Naive B cell (primary cell): Measurements from ENCODE around the gene ZNF444. TPM values are rescaled to one million over a fixed set of nuclear protein-coding genes. Genes with fewer than 3 reads are reported as not detected.
A peak's percentile ranks its signal among the peaks of the same experiment; 100 is the strongest.

ENCODE experiments used
- ATAC-seq, 2 donors: fragments of 150-1000 bp; cut with Tn5 transposase; 2 replicates each; pipeline ENCODE4 v1.10.0; 2021; ENCODE audit warnings: low read depth in 2 of 2, mild to moderate bottlenecking in 2 of 2, moderate library complexity in 2 of 2
- DNase-seq: peaks from one replicate; pipeline ENCODE4 v3.0.0; 2022
- H3K27ac Mint-ChIP-seq, 6 donors: one replicate each; pipeline ENCODE4 v1.8.0; 2020 to 2022; ENCODE audit warnings: mild to moderate bottlenecking in 6 of 6, mixed read lengths in 6 of 6, moderate library complexity in 5 of 6, inconsistent platforms in 2 of 6
- H3K27me3 Mint-ChIP-seq, 3 donors: one replicate each; pipeline ENCODE4 v1.8.0; 2021 to 2022; ENCODE audit warnings: mixed read lengths in 3 of 3, mild to moderate bottlenecking in 1 of 3
- H3K36me3 Mint-ChIP-seq, 2 donors: one replicate each; pipeline ENCODE4 v1.8.0; 2020 to 2022; ENCODE audit warnings: mixed read lengths in 2 of 2, inconsistent platforms in 1 of 2, mild to moderate bottlenecking in 1 of 2
- H3K4me1 Mint-ChIP-seq, 3 donors: one replicate each; pipeline ENCODE4 v1.8.0; 2020 to 2022; ENCODE audit warnings: mixed read lengths in 3 of 3, inconsistent platforms in 1 of 3, mild to moderate bottlenecking in 1 of 3, moderate library complexity in 1 of 3
- H3K4me3 Mint-ChIP-seq, 8 donors: one replicate each; pipeline ENCODE4 v1.8.0; 2020 to 2022; ENCODE audit warnings: mild to moderate bottlenecking in 8 of 8, mixed read lengths in 8 of 8, moderate library complexity in 8 of 8, inconsistent platforms in 2 of 8
- H3K9me3 Mint-ChIP-seq, 7 donors: one replicate each; pipeline ENCODE4 v1.8.0; 2020 to 2022; ENCODE audit warnings: mixed read lengths in 7 of 7, mild to moderate bottlenecking in 5 of 7, inconsistent platforms in 2 of 7, moderate library complexity in 1 of 7
- polyA plus RNA-seq, 6 donors: library from polyadenylated mRNA; unstranded; fragments of 300-500 nt; fragmentation: Illumina TruSeq; gene quantifications; one replicate each; pipeline ENCODE4 v1.2.3, GENCODE V29; 2021; ENCODE audit warnings: low read depth in 6 of 6

Gene ZNF444
- polyA plus RNA-seq, 6 donors from 2014 or later = 9.7 to 24.6 (median 13.1) TPM

DNA sequence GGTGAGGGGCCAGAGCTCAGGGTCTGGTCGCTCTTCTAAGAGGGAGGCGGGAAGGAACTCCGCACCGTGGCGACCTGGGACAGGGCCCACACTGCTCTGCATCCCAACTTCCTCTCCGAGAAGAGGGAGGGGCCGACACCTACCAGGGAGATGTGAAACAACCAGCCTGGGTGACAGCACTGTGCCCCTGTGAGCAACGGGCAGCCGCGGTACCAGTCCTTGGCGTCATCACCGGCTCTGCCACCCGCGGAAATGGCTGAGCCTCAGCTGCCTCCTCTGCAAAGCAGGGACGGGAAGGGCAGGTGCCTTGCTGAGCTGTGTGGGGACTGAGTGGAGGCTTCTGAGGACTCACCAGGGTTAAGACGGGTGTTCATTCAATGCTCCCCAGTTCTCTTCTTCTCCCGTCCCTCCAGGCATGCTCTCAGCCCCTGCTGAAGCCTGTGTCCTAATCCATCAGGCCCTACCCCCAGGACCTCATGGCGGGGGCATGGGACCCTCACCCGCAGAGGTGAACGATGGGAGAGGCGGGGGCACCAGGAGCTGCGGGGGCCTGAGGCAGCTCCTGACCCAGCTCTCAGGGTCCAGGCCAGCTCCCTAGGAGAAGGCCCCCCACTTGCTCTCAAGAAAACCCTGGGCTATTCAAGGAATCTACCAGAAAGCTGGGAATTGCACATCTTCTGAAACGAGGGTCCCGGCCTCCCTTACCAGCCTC, 29.3 kb upstream of the ZNF444 start:
- peak overlapping the region; percentile 93 to 98 (median 96) for H3K27ac Mint-ChIP-seq
- H3K4me3 Mint-ChIP-seq = peak overlapping the region; percentile 84 to 90 (median 87)
- DNase-seq (peak; percentile 84), ATAC-seq (peak; percentile 87 to 90)
- H3K4me1 Mint-ChIP-seq = peaks cover 62 to 93% (median 87%) of the 10 kb centered on the region in 3 donors
- H3K27me3 Mint-ChIP-seq = no peaks in the 10 kb centered on the region
- no peaks in the 10 kb centered on the region for H3K9me3 Mint-ChIP-seq
- H3K36me3 Mint-ChIP-seq = no peaks in the 10 kb centered on the region

DNA sequence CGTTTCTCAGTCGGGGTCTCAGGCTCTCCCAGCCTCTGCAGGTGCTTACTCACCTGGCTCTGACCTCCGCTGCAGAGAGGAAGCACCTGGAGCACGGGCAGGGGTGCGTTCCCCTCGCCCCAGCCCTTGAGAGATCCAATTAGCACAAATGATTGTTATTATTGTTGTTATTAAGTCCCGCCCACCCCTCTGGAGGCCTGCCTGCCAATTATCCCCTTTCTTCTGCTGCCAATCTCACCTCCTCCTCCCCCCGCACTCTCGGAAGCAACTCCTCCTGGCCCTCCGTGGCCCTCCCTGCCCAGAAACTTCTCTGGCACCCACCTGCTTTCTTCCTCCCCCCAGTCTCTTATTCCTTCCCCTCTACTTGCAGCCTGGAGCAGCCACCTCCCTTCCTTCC, 28.8 kb upstream of the ZNF444 start:
- Mint-ChIP-seq H3K9me3 (no peaks in the 10 kb centered on the region), H3K36me3 (no peaks in the 10 kb centered on the region), H3K4me3 (peak overlapping the region; percentile 76 to 90 (median 87)), H3K4me1 (peaks cover 58 to 91% (median 84%) of the 10 kb centered on the region in 3 donors), H3K27me3 (no peaks in the 10 kb centered on the region), H3K27ac (peak overlapping the region; percentile 93 to 98 (median 96))
- no peak for ATAC-seq
- DNase-seq = no peak

DNA sequence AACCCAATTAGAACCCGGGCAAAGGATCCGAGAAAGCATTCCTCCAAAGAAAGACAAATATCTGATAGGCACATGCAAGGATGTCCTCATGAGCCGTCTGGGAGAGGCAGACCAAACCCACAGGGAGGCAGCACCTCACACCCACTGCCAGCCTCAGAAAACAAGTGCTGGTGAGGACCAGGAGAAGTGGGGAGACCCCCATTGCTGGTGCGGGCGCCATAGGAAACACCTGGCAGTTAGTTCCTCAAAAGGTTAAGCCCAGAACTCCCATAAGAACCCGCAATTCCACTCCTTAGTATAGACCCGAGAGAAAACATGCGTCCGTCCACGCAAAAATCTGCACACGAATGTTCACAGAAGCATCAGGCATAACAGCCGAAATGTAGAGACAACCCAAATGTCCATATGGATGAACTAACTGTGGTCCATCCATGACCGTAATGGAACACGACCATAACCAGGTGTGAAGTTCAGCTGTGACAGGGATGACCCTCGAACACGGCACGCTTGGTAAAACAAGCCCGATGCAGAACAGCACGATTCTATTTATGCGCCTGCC, 27.9 kb upstream of the ZNF444 start:
- H3K4me1 Mint-ChIP-seq = peaks cover 59 to 91% (median 84%) of the 10 kb centered on the region in 3 donors

DNA sequence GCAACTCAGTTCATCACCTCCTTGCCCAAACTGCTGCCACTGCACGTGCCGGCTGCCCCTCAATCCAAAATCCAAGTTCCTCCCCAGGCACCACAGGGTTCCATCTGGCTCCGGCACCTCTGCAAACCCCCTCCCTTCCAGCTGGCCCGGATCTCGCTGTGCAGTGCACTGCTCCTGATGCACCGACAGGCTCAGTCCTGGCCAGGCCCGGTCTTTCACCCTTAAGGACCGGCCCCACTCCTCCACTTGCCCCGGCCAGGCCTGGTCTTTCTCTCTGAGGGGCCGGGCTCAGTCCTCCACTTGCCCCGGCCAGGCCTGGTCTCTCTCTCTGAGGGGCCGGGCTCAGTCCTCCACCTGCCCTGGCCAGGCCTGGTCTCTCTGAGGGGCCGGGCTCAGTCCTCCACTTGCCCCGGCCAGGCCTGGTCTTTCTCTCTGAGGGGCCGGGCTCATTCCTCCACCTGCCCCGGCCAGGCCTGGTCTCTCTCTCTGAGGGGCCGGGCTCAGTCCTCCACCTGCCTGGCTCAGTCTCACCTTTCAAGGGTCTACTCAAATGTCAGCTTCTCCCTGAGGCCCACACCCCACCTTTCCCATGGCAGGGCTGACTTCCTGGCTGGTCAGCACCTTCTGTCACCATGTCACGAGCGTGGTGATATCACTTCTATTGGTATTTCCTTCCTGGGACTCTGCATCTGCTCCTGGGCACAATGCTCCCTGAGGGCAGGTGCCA, 26.9 kb upstream of the ZNF444 start:
- H3K4me1 Mint-ChIP-seq = peaks cover 58 to 91% (median 81%) of the 10 kb centered on the region in 3 donors

More for the DNA sequence above, 27.9 kb upstream of the ZNF444 start:
- peak; percentile 53 for ATAC-seq
- Mint-ChIP-seq H3K9me3 (no peaks in the 10 kb centered on the region), H3K27ac (peak overlapping the region; percentile 77 to 98 (median 97)), H3K4me3 (peak overlapping the region; percentile 74 to 89 (median 86)), H3K36me3 (no peaks in the 10 kb centered on the region), H3K27me3 (no peaks in the 10 kb centered on the region)
- DNase-seq = peak; percentile 73

DNA sequence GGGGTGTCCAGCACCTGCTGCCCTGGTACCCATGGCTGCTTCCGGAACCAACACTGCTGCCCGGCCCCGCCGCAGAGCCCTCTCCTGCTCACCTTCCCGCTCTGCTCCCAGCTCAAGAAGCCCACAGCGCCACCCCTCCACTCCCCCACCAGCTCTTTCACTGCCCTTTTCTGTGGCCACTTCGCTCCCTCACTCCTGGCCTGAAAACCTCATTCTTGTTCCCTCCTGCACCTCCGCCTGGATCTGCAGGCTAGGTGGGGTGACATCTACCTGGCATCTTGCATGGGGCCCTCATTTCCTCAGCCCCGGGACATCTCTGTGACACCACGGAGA, 26.3 kb upstream of the ZNF444 start:
- Mint-ChIP-seq H3K36me3 (no peaks in the 10 kb centered on the region), H3K4me1 (peaks cover 64 to 91% (median 84%) of the 10 kb centered on the region in 3 donors), H3K27me3 (no peaks in the 10 kb centered on the region), H3K9me3 (no peaks in the 10 kb centered on the region), H3K27ac (peak overlapping the region; percentile 82 to 98 (median 94)), H3K4me3 (peak overlapping the region in 7 of 8 donors; percentile 24 to 88 (median 66))
- ATAC-seq = no peak
- no peak for DNase-seq

More for the DNA sequence above, 26.9 kb upstream of the ZNF444 start:
- no peaks in the 10 kb centered on the region for H3K27me3 Mint-ChIP-seq
- H3K4me3 Mint-ChIP-seq = peak overlapping the region; percentile 62 to 89 (median 86)
- no peak for DNase-seq
- no peaks in the 10 kb centered on the region for H3K9me3 Mint-ChIP-seq
- peak overlapping the region; percentile 54 to 98 (median 97) for H3K27ac Mint-ChIP-seq
- no peaks in the 10 kb centered on the region for H3K36me3 Mint-ChIP-seq
- no peak for ATAC-seq

DNA sequence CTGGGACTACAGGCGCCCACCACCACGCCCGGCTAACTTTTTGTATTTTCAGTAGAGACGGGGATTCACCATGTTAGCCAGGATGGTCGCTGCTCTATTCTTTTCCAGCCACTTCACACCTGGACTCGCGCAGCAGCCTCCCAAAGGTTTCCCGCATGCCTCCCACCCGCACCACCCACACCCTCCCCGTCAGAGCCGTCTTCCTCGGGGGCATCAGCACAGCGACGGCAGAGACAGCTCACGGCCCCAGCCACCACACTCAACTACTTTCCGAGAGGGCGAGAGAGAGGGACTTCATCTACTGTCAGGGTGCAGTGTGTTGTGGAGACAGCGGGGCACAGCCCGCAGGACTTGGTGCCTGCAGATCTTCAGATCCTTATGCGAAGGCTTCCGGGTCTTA, 25.6 kb upstream of the ZNF444 start:
- Mint-ChIP-seq H3K9me3 (no peaks in the 10 kb centered on the region), H3K4me3 (peak overlapping the region in 5 of 8 donors; percentile 20 to 88 (median 36)), H3K27me3 (no peaks in the 10 kb centered on the region), H3K27ac (peak overlapping the region in 5 of 6 donors; percentile 54 to 98 (median 82)), H3K36me3 (no peaks in the 10 kb centered on the region), H3K4me1 (peaks cover 67 to 91% (median 85%) of the 10 kb centered on the region in 3 donors)
- ATAC-seq = no peak
- no peak for DNase-seq

DNA sequence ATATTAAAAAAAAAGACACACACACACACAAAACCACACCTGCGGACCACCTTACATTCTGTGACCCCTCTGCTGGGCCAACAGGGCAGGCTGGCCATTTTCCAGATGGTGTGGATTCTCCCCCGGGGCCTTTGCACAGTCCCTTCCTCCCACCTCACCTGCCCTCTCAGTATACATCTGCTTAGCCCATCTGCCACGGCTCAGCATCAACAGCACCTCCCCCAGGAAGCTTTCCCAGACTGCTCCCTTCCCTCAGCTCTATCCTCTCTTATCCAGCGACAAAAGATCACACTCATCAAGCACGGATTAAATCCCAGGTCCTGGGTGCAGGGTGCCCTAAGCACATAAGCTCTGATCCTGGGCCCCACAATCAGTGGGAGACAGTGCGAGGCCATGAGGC, 24.5 kb upstream of the ZNF444 start:
- no peak for ATAC-seq
- Mint-ChIP-seq H3K27me3 (no peaks in the 10 kb centered on the region), H3K4me3 (peak overlapping the region in 2 of 8 donors; percentile 72 to 74), H3K9me3 (no peaks in the 10 kb centered on the region), H3K4me1 (peaks cover 63 to 81% (median 75%) of the 10 kb centered on the region in 3 donors), H3K27ac (peak overlapping the region; percentile 17 to 90 (median 58)), H3K36me3 (no peaks in the 10 kb centered on the region)
- no peak for DNase-seq

DNA sequence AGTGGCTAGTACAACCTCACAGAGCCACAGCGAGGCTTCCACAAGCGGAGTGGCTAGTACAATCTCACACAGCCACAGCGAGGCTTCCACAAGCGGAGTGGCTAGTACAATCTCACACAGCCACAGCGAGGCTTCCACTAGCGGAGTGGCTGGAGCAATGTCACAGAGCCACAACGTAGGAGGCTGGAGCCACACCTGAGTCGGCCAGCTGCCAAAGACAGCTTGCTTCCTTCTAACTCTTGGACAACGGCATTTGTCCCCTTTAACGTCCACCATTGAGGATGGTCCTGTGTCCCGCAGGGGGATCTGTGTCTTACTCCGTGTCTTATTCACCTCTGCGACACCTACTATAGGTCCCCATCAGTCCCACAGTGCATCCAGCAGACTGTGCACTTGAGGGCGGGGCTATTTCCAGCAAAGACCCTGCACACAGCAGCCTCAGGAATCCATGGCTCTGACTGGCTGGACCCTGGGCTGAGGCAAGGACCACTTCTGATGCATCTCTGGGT, 23.7 kb upstream of the ZNF444 start:
- Mint-ChIP-seq H3K27me3 (no peaks in the 10 kb centered on the region), H3K27ac (peak overlapping the region in 5 of 6 donors; percentile 15 to 99 (median 57)), H3K4me1 (peaks cover 56 to 79% (median 67%) of the 10 kb centered on the region in 3 donors), H3K36me3 (no peaks in the 10 kb centered on the region), H3K9me3 (no peaks in the 10 kb centered on the region), H3K4me3 (peak overlapping the region in 2 of 8 donors; percentile 20 to 77)
- DNase-seq (no peak), ATAC-seq (no peak)

DNA sequence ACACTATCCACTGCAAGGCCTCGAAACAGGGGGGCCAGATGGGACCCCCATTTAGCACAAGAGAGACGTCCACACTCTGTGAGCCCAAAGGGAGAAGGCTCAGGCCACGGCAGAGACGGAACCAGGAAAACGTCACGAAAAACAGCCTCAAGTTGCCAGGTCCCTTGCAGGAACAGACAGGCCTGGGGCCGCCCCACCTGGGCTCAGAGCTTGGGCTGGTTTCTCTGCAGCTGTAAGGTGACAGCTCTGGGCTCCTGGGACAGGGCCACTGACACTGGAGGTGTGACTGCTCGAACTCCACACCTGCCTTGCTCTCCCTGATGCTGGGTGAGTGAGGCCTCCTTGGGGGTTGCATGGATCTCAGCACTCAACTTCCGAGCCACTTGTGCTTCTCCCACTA, 23.2 kb upstream of the ZNF444 start:
- no peaks in the 10 kb centered on the region for H3K27me3 Mint-ChIP-seq
- no peaks in the 10 kb centered on the region for H3K9me3 Mint-ChIP-seq
- ATAC-seq (no peak), DNase-seq (no peak)
- H3K4me3 Mint-ChIP-seq = peak overlapping the region in 3 of 8 donors; percentile 12 to 77 (median 20)
- H3K36me3 Mint-ChIP-seq = no peaks in the 10 kb centered on the region
- peak overlapping the region in 5 of 6 donors; percentile 15 to 99 (median 88) for H3K27ac Mint-ChIP-seq
- H3K4me1 Mint-ChIP-seq = peaks cover 51 to 75% (median 62%) of the 10 kb centered on the region in 3 donors

DNA sequence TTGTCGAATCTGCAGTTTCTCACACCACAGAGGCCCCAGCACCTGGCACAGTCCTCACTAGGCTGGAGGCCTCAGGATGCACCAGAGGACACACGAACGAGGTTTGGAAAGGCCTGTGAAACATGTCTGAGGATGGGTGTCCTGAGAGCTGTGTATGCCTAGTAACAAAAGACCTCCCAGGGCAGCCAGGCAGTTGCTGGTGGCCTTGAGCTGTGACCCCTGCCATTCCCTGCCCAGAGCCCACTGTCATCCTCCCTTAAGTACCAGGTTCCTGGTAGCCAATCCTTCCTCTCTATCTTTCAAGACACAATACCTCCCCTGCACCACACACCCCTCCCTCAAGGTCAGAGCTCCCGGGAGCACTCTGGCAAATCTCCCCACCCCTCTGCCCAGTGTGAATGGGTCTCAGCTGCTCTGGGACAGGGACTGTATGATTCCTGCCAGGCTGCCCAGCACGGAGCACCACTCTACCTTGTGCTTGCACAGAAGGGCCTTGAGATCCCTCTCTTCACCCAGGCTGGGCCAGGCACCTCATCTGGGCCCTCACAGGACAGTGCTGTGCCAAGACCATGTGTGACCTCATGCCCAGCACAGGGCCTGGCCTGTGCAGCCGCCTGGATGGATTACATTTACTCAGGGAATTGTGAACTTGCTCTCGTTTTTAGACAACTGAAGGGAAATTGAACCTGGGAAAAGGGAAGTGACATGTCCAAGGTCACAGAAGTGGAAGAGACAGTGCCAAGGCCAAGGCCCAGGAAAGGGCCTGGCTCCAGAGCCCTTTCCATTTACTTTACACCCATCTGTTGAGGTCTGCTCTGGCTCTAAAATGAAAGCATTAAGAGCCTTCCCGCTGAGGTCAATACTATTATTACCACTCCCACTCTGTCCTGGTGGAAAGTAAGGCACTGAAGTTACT, 22.2 kb upstream of the ZNF444 start:
- Mint-ChIP-seq H3K36me3 (no peaks in the 10 kb centered on the region), H3K27me3 (no peaks in the 10 kb centered on the region), H3K4me1 (peaks cover 43 to 65% (median 52%) of the 10 kb centered on the region in 3 donors), H3K4me3 (peak overlapping the region; percentile 77 to 95 (median 94)), H3K9me3 (no peaks in the 10 kb centered on the region), H3K27ac (peak overlapping the region; percentile 97 to 99 (median 98))
- DNase-seq = no peak
- ATAC-seq = no peak

DNA sequence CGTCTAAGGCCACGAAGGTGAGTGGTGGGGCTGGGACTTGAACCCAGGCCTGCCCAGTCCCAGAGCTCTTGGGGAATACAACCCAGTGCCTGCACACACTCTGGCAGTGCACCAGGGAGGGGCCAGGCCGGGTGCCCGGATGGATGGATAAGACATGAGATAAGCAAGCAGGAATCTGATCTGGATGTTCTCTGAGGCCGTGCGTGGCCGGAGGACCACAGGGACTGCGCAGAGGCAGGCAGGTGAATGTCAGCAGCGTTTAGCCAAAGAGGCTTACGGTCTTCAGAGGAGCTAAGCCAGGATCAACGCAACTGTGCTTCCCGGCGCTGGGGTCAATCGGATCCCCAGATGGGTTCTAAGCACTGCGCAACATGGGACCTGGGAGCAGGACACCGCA, 21.5 kb upstream of the ZNF444 start:
- ATAC-seq (no peak), DNase-seq (no peak)
- H3K27me3 Mint-ChIP-seq = no peaks in the 10 kb centered on the region
- peaks cover 36 to 59% (median 45%) of the 10 kb centered on the region in 3 donors for H3K4me1 Mint-ChIP-seq
- H3K36me3 Mint-ChIP-seq = no peaks in the 10 kb centered on the region
- peak overlapping the region; percentile 77 to 95 (median 94) for H3K4me3 Mint-ChIP-seq
- peak overlapping the region; percentile 97 to 99 (median 98) for H3K27ac Mint-ChIP-seq
- H3K9me3 Mint-ChIP-seq = no peaks in the 10 kb centered on the region

DNA sequence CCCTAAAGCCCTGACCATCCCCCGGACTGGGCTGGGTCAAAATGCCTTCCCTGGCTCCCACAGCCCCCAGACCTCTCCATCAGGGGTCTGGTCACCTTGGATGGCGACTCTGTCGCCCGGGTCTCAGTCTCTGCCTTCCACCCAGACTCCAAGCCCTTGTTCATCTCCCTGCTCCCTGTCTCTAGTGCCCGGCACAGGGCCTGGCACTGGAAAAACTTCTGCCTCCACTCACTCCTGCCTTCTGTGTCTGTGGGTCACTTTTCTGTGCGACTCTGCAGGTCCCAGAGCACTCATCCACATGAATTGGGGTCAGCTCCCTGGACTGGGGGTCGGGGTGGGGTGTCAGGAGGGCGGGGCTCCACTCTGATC, 21.1 kb upstream of the ZNF444 start:
- ATAC-seq = no peak
- no peak for DNase-seq
- H3K27ac Mint-ChIP-seq = peak overlapping the region; percentile 97 to 99 (median 98)
- H3K27me3 Mint-ChIP-seq = no peaks in the 10 kb centered on the region
- H3K9me3 Mint-ChIP-seq = no peaks in the 10 kb centered on the region
- H3K36me3 Mint-ChIP-seq = no peaks in the 10 kb centered on the region
- peaks cover 32 to 55% (median 41%) of the 10 kb centered on the region in 3 donors for H3K4me1 Mint-ChIP-seq
- peak overlapping the region; percentile 77 to 95 (median 94) for H3K4me3 Mint-ChIP-seq
